AG20443 (cell line): Measurements from ENCODE around the gene TRIL.

Experiments used
- DNase-seq: peaks from one replicate; pipeline ENCODE4 v3.0.0; 2012; ENCODE audit warnings: low spot score, mixed read lengths

The TRIL gene, protein sequence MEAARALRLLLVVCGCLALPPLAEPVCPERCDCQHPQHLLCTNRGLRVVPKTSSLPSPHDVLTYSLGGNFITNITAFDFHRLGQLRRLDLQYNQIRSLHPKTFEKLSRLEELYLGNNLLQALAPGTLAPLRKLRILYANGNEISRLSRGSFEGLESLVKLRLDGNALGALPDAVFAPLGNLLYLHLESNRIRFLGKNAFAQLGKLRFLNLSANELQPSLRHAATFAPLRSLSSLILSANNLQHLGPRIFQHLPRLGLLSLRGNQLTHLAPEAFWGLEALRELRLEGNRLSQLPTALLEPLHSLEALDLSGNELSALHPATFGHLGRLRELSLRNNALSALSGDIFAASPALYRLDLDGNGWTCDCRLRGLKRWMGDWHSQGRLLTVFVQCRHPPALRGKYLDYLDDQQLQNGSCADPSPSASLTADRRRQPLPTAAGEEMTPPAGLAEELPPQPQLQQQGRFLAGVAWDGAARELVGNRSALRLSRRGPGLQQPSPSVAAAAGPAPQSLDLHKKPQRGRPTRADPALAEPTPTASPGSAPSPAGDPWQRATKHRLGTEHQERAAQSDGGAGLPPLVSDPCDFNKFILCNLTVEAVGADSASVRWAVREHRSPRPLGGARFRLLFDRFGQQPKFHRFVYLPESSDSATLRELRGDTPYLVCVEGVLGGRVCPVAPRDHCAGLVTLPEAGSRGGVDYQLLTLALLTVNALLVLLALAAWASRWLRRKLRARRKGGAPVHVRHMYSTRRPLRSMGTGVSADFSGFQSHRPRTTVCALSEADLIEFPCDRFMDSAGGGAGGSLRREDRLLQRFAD

GRCh38 chr7:28958235-28958979 is at the start of gene TRIL:
Gene TRIL (minus strand): TSS chr7:28958330. CDS start chr7:28958046, 284 bp downstream.
- DNase-seq = peak; percentile 81

DNA sequence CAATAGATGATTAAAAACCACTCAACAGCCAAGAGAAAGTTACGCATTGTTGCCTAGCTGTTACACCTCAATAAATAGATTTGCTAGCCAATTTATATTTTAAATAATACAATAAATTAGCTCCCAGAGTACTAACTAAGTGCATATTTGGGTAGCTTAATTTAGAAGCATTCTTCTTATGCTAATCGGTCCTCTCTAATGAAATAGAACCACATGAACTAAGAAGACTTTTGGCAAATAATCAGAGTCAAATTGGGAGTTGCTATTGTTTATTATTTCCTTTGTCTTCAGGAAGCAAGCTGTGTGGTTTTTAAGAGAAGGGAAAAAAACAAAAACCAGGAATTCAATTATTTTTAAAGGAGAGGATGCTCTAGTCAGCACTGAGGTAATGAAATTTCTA is 49.0 kb upstream of the TRIL start:
- no peak for DNase-seq

- no peak for DNase-seq
Observed at GRCh38 chr7:29005829-29006228, 47.7 kb upstream of the TRIL start.

- no peak for DNase-seq
Observed at GRCh38 chr7:29005406-29005805, 47.3 kb upstream of the TRIL start.

DNA sequence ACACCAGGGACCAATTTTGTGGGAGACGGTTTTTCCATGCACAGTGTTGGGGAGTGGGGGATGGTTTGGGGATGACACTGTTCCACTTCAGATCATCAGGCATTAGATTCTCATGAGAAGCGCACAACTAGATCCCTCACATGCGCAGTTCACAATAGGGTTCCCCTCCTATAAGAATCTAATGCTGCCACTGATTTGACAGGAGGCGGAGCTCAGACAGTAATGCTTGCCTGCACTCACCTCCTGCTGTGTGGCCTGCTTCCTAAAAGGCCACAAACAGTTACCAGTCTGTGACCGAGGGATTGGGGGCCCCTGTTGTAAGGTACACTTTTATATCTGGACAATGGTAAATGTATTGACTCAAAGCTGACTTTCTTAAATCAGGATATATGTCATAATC is 45.6 kb upstream of the TRIL start:
- DNase-seq = no peak

- no peak for DNase-seq
Observed at GRCh38 chr7:29000717-29001076, 42.6 kb upstream of the TRIL start.

- DNase-seq = no peak
Observed at GRCh38 chr7:28999895-29000716, 42.0 kb upstream of the TRIL start.

- no peak for DNase-seq
Observed at GRCh38 chr7:28999427-28999826, 41.3 kb upstream of the TRIL start.

DNA sequence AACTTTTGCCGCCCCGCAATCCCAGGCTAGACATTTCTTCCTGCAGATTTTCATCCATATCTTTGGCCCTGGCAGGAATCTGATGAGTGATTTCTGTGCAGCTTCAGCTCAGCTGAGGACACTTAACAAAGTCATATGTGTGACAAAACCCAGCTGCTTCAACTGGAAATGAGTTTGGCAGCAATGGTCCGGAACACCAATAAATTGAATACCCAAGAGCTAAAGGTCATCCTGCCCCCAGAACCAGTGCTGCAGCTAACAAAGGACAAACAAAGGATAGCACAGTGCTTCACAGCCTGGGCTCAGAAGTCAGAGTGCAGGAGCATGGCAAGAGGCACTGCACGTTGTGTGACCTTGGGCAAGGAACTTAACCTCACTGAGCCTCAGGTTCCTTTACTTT is 40.0 kb upstream of the TRIL start:
- DNase-seq = no peak

GRCh38 chr7:28996836-28997235 is 38.7 kb upstream of the TRIL start:
- no peak for DNase-seq

DNA sequence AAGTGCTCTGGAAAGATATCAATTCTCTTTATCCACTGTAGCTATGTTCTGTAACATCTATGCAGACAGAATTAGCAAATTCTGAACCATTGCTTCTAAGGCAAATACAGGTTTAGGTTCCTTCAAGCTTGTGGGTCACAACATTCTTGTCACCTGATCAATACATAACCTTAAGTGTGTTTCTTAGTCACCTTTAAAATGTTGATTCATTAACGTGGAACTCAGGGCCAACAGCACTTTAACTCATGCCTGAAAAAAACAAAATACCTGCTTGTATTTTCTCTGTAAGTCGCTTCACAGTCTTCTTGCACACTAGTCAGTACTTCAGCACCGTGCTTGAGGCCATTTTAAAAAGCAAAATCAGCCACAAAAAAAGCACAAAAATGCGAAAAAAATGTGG is 35.2 kb upstream of the TRIL start:
- no peak for DNase-seq

GRCh38 chr7:28992798-28993197 is 34.7 kb upstream of the TRIL start:
- DNase-seq = no peak

GRCh38 chr7:28990200-28990960 is 32.2 kb upstream of the TRIL start:
- peak; percentile 36 for DNase-seq

DNA sequence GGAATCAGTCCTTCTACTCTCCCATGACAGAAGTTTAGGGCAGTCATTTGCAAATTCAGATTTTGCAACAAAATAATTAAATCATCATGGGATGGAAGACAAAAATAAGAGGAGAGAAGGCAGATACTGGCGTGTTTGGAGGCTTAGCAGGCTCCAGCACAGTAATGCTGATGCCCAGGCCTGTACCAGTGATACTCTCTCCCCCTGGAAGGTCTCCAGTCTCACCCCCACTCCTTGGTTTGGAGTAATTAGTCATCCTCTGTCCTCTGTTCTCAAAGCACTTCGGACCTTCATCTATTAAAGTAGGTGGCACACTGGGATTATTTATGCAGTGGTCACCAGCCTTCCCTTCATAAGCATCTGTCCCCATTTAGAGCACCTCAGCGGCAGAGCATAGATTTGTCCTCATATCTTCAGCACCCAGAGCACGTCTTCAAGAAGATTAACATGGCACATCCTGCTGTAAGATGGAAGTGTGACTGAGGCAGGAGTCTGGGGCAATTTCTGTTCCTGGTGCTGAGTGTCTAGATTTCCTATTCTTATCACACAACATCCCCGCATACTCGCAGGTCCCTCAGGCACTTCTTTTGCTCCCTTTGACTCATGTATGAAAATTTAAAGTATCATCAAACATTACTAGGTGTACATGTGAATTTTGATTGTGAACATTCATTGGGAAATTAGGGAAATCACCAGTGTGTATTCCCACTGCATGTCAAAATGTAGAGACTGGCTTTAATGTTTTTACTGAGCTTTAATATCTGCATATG is 31.3 kb upstream of the TRIL start:
- peak; percentile 19 for DNase-seq

DNA sequence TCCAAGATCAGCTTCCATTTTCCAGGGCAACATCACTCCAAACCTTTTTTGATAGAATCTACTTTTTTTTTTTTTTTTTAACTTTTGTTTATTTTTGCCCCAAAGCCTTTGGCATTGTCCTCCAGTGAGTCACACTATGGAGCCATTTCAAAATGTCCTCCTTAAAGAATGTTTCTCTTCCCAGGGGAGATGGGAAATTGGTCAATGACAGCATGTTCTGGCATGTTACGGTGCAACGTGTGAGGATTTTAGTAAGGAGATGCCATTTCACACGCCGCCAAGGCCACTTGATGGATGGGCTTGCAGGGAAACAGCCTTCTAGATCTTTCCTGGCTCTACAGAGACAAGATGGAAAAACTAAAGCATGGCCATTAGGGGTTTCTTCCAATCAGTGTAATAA is 30.7 kb upstream of the TRIL start:
- peak; percentile 76 for DNase-seq

GRCh38 chr7:28988091-28988490 is 30.0 kb upstream of the TRIL start:
- DNase-seq = no peak

DNA sequence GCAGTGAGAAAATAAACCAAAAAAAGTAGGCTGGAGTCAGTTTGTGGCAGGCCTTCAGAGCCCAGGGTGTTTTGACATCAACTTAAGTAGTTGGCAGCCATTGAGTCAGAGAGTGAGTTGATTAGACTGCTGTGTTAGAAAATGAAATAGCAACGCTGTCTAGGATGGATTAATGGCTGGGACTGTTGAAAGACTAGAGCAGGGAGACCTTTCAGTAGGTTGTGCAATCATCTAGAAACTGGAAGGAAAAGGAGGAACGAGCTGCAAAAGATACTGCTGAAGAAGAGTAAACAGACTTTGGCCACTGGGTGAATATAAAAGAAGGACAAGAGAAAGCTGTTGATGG is 28.6 kb upstream of the TRIL start:
- peak; percentile 53 for DNase-seq

DNA sequence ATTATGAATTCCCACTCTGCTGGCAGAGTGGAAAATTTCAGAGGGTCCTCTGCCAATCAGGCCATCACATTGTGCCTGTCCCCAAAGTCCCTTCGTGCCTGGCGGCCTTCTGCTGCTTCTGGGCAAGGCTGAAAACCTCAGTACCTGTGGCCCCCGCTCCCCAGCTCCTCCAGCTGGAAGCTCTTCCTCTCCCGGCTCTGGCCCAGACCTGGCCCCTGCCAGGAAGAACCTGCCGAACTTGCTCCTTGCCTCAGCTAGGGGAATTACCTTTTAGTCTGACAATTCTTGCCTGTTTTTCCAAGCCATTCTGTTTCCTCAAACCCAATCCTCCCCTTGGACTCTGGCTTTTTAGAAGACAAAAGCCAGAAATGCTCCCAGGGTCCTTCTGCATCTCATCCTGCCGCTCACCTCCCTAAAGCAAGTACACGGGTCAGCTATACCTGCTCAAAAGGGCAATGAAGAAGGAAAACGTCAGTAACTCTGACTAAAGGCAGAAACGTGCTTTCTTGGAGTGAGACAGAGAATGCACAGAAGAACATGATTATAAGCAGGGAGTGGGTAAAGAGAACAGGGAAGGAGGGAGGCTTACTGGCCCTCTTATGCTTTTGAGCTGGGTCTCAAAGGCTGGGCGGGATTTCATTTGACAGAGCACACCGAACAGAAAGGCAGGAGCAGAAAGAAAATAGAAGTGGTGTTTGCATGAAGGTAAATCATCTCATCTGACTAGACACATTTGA is 28.1 kb upstream of the TRIL start:
- no peak for DNase-seq

- peak; percentile 85 for DNase-seq
Observed at GRCh38 chr7:28984631-28985030, 26.5 kb upstream of the TRIL start.

DNA sequence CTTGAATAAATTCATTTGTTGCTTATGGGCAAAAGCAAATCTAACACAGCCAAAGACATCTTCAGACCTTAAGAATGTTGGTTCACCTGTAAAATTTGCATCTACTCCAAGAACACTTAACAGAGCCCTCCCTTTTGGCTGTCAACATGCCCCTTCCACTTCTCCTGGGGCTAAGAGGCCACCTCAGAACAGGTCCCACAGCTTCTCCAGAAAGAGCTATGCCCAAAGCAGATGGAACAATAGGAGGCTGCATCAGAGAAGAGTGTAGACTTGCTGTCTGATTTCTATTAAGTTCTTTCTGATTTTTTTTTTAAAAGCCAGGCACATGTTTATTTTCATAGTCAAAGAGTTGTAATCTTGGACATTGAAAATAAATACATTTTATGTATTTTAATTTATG is 26.1 kb upstream of the TRIL start:
- no peak for DNase-seq
